Testis (tissue), 3 donors: ENCODE results near the gene PTGIS. TPM values are rescaled to one million over a fixed set of nuclear protein-coding genes. Genes with fewer than 3 reads are reported as not detected.

Experiments
- DNase-seq: peaks from one replicate; pipeline ENCODE4 v3.0.0-alpha.2; 2019
- H3K27ac ChIP-seq, 2 donors: fragments of 200-600 bp; sonication (generic); one replicate each; pipeline ENCODE4 v1.5.1; 2019
- H3K27me3 ChIP-seq: fragments of 200-600 bp; sonication (generic); one replicate; pipeline ENCODE4 v1.5.1; 2019
- H3K36me3 ChIP-seq: fragments of 200-600 bp; sonication (generic); one replicate; pipeline ENCODE4 v1.5.1; 2017; ENCODE audit warnings: low read depth; ENCODE audit errors: missing control alignments
- H3K4me1 ChIP-seq: fragments of 200-600 bp; sonication (generic); one replicate; pipeline ENCODE4 v1.5.1; 2019
- H3K4me3 ChIP-seq, 2 donors: fragments of 200-600 bp; sonication (generic); one replicate each; pipeline ENCODE4 v1.5.1; 2017 to 2019
- H3K9me3 ChIP-seq: fragments of 200-600 bp; sonication (generic); one replicate; pipeline ENCODE4 v1.5.1; 2017
- POLR2A ChIP-seq: fragments of 450-650 bp; IDR thresholded peaks from one replicate; pipeline ENCODE4 v1.6.1; 2017; ENCODE audit warnings: antibody characterized with exemption, mild to moderate bottlenecking, moderate library complexity
- WGBS, 2 donors: methylation state at CpG; one replicate each; pipeline ENCODE4 v1.1.5; 2018; 5-methylcytosine and 5-hydroxymethylcytosine counted together
- intact Hi-C: fragments of 100-400 bp; cut with DNase I; formaldehyde crosslinking; loops from one replicate; pipeline ENCODE4 v1.15.1; 2023; ENCODE audit warnings: low total_unique reads
- polyA plus RNA-seq: library from polyadenylated mRNA; stranded (reverse); fragments of 350-450 nt; fragmentation: Illumina TruSeq; extraction: RNeasy Lipid Tissue Mini Kit (QIAGEN cat#74804); gene quantifications from one replicate; pipeline ENCODE4 v1.2.3, GENCODE V29; 2014; ENCODE audit warnings: low read depth, low replicate concordance; ENCODE audit not compliant: insufficient read depth
- total RNA-seq, 2 donors: library from RNA; depleted of rRNA; stranded (reverse); fragments of >200 nt; gene quantifications; one replicate each; pipeline ENCODE4 v1.2.3, GENCODE V29; 2016
- TF ChIP-seq, protein P1 (sequence below), 3 experiments: fragments of 450-650 bp in 2 of 3; fragments of 200-600 bp in 1 of 3; sonication (generic) in 1 of 3; IDR thresholded peaks; one replicate each; pipeline ENCODE4 v1.5.1; 2016 to 2019; ENCODE audit warnings: antibody characterized with exemption in 3 of 3, mild to moderate bottlenecking in 2 of 3, moderate library complexity in 1 of 3

Gene PTGIS
- total and polyA plus RNA-seq, 3 donors from 2014 or later = 12.2 to 30.3 (median 13.0) TPM

DNA sequence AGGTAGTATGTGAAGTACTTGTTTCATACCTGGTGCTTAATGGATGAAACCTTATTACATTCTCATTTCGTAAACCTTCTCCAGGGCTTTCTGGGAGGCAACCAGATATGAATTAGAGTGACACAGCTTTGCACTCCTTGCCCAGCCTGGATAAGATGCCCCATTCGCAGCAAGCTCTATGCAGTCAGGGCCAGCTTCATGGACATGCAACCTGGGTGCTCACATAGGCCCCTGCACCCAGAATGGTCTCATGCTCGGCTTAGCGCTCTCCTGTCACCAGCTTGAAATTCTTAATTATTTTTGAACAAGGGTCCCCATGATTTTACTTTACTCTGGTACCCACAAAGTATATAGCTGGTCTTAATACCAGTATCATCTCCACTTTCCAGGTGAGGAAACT, 11.3 kb upstream of the PTGIS start:
- peaks cover 23% of the 10 kb centered on the region for H3K4me1 ChIP-seq
- intact Hi-C loops = no loop called here
- no peak for DNase-seq
- no peaks in the 10 kb centered on the region for H3K36me3 ChIP-seq
- TF ChIP-seq POLR2A = no peak
- TF ChIP-seq, protein P1, sequence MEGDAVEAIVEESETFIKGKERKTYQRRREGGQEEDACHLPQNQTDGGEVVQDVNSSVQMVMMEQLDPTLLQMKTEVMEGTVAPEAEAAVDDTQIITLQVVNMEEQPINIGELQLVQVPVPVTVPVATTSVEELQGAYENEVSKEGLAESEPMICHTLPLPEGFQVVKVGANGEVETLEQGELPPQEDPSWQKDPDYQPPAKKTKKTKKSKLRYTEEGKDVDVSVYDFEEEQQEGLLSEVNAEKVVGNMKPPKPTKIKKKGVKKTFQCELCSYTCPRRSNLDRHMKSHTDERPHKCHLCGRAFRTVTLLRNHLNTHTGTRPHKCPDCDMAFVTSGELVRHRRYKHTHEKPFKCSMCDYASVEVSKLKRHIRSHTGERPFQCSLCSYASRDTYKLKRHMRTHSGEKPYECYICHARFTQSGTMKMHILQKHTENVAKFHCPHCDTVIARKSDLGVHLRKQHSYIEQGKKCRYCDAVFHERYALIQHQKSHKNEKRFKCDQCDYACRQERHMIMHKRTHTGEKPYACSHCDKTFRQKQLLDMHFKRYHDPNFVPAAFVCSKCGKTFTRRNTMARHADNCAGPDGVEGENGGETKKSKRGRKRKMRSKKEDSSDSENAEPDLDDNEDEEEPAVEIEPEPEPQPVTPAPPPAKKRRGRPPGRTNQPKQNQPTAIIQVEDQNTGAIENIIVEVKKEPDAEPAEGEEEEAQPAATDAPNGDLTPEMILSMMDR (IDR thresholded peaks at IDR 0.05) = no peak
- WGBS, 2 donors = 91 to 96% methylated on average over 4 of the region's 4 CpGs
- H3K27me3 ChIP-seq = no peaks in the 10 kb centered on the region
- no peak overlapping the region for H3K4me3 ChIP-seq
- no peaks in the 10 kb centered on the region for H3K9me3 ChIP-seq
- peak overlapping the region in 1 of 2 donors; percentile 76 for H3K27ac ChIP-seq

GRCh38 chr20:49578436-49578835, 10.5 kb upstream of the PTGIS start:
- Histone ChIP-seq H3K9me3 (no peaks in the 10 kb centered on the region), H3K27me3 (no peaks in the 10 kb centered on the region), H3K4me3 (no peak overlapping the region), H3K4me1 (peaks cover 16% of the 10 kb centered on the region), H3K27ac (peak overlapping the region in 1 of 2 donors; percentile 76), H3K36me3 (no peaks in the 10 kb centered on the region)
- no peak for DNase-seq
- TF ChIP-seq POLR2A = no peak
- TF ChIP-seq, protein P1 (IDR thresholded peaks at IDR 0.05) = no peak
- intact Hi-C loops = no loop called here
- WGBS, 2 donors = 81 to 96% methylated on average over 3 to 4 of the region's 4 CpGs

DNA sequence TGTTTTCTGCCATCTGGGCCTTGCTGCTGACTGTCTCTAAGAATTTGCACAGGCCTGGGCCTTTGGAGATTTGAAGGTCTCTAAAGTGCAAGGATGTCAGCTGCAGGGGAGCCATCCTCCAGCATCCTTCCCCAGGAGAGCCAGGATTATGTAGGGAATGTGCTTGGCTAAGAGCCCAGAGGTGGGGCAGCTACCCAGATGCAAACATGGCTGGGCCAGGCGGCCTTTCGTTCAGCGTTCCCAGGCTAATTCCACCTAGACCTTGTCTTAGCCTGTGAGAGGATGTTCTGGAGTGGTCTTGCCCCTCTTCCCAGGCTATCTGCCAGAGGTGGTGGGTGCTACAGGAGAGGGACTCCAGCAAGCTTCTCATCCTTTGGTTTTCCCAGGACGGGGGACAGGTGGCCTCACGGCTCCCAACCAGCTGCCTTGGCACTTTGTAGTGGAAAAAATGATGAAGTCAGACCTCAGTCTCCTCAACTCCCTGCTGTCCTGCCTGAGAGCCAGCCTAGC, 7.7 kb upstream of the PTGIS start:
- peaks cover 17% of the 10 kb centered on the region for H3K4me1 ChIP-seq
- H3K27ac ChIP-seq = peak overlapping the region in 1 of 2 donors; percentile 60
- H3K4me3 ChIP-seq = no peak overlapping the region
- H3K9me3 ChIP-seq = no peaks in the 10 kb centered on the region
- intact Hi-C loops = no loop called here
- 52% methylated on average over 5 of the region's 5 CpGs; no CpG with 5 or more reads in 1 of the 2 donors for WGBS, 2 donors
- H3K27me3 ChIP-seq = no peaks in the 10 kb centered on the region
- TF ChIP-seq, protein P1 (IDR thresholded peaks at IDR 0.05) = no peak
- TF ChIP-seq POLR2A = no peak
- peak; percentile 55 for DNase-seq
- no peaks in the 10 kb centered on the region for H3K36me3 ChIP-seq

DNA sequence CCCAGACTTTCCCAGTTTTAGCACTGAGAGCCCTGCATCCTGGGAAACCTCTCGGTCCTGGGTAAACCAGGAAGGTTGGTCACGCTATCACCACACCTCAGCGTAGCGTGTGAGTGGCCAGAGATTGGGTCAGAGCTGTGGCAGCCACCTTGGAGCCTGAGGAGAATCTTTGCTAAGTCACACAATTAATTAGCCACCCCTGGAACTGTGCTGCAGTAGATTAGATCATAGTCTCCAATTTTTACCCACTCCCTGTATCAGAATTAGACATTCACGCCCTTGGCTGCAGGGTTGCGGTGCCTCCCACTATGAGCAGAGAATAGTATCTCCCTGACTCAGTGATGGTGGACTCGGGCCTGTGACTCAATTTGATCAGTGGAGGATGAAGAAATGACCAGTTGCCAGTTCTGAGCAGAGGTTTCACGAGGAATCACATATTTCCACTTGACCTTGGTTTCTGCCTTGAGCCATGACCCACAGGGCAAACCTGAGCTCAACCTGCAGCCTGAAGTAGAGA, 6.0 kb upstream of the PTGIS start:
- no peak overlapping the region for H3K4me3 ChIP-seq
- H3K9me3 ChIP-seq = no peaks in the 10 kb centered on the region
- WGBS, 2 donors = 78 to 82% methylated on average over 6 to 8 of the region's 8 CpGs
- peak overlapping the region in 1 of 2 donors; percentile 60 for H3K27ac ChIP-seq
- peaks cover 18% of the 10 kb centered on the region for H3K4me1 ChIP-seq
- H3K27me3 ChIP-seq = no peaks in the 10 kb centered on the region
- H3K36me3 ChIP-seq = no peaks in the 10 kb centered on the region
- intact Hi-C loops = no loop called here
- no peak for TF ChIP-seq POLR2A
- TF ChIP-seq, protein P1 (IDR thresholded peaks at IDR 0.05) = no peak
- no peak for DNase-seq

- DNase-seq = no peak
- 20 to 30% methylated on average over 6 of the region's 6 CpGs for WGBS, 2 donors
- no peaks in the 10 kb centered on the region for H3K27me3 ChIP-seq
- H3K9me3 ChIP-seq = no peaks in the 10 kb centered on the region
- TF ChIP-seq, protein P1 (IDR thresholded peaks at IDR 0.05) = no peak
- no peak for TF ChIP-seq POLR2A
- H3K27ac ChIP-seq = peak overlapping the region in 1 of 2 donors; percentile 57
- no peak overlapping the region for H3K4me3 ChIP-seq
- intact Hi-C loops = no loop called here
- H3K36me3 ChIP-seq = no peaks in the 10 kb centered on the region
- H3K4me1 ChIP-seq = peaks cover 18% of the 10 kb centered on the region
Observed at GRCh38 chr20:49572857-49573256, 4.9 kb upstream of the PTGIS start.
